GM12875 (cell line): ENCODE measurements around the gene LIN54.

ENCODE experiments used
- H3K4me3 ChIP-seq: one replicate; pipeline ENCODE4 v1.5.1; 2011; ENCODE audit warnings: low read depth, low read length, control low read depth
- CTCF ChIP-seq: IDR thresholded peaks from 2 replicates; pipeline ENCODE4 v1.5.1; 2011; ENCODE audit warnings: low read depth, mild to moderate bottlenecking, control low read depth, inconsistent platforms, low read length, moderate library complexity, borderline replicate concordance; ENCODE audit not compliant: insufficient read depth

Gene LIN54

GRCh38 chr4:82913305-82913704, 97.3 kb downstream of the LIN54 start:
- TF ChIP-seq CTCF = no peak
- H3K4me3 ChIP-seq = no peak overlapping the region

GRCh38 chr4:82909326-82909725, 101.3 kb downstream of the LIN54 start:
- TF ChIP-seq CTCF = no peak
- no peak overlapping the region for H3K4me3 ChIP-seq

DNA sequence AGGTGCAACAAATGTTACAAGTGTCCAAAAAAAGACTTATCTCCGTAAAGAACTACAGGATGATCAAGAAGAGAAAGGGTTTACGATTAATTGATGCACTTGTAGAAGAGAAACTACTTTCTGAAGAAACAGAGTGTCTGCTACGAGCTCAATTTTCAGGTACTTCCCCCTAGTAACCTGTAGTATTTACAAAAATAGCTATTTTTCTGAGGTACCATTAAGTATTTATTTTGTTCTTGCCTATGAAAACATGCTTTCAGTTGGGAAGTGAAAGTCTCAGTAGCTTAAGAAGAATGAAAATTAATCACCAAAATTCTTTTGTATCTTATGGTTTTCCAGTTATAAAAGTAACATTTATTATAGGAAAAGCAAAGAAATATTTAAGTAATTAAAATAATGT, 104.2 kb downstream of the LIN54 start:
- no peak for TF ChIP-seq CTCF
- no peak overlapping the region for H3K4me3 ChIP-seq

- TF ChIP-seq CTCF = no peak
- H3K4me3 ChIP-seq = no peak overlapping the region
Observed at GRCh38 chr4:82905205-82905604, 105.4 kb downstream of the LIN54 start.

DNA sequence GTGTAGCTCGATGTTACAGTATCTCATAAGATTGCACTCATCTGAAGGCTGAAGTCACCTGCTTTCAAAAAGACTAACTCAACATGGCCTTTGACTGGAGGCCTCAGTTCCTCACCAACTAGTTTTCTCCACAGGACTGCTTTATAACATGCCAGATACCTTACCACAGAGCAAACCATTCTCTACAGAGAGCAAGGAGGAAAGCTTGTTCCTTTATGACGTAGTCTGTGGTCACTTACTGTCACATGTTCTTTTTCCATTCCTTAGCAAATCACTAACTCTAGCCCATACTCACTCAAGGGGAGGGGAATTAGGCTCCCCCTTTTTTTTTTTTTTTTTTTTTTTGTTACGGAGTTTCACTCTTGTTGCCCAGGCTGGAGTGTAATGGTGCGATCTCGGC, 106.9 kb downstream of the LIN54 start:
- H3K4me3 ChIP-seq = no peak overlapping the region
- TF ChIP-seq CTCF = no peak

DNA sequence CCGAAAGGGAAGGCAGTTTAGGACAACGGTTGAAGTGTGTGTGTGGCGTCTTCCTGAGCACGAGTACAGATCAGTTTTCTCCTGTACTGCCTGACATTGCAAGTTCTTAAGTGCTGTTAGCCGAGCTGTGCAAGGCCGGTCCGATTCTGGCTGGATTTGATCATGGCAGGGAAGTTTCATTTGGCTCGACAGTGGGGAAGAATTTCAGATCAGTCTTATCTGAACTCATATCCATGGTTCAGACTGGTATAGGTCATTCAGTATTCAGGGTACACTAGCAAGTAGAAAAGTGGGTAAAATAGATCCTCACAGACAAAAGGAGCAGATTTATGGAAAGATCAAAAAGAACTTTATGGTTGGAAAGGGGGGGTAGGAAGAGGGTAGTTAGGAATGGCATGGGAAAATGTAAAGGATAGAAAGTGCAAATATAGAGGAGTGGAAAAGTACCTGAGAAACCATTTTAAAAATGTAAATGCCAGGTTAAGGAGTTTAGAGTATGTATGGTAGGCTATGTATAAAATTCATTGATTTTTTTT, 109.4 kb downstream of the LIN54 start:
- H3K4me3 ChIP-seq = peak overlapping the region; percentile 76
- no peak for TF ChIP-seq CTCF

DNA sequence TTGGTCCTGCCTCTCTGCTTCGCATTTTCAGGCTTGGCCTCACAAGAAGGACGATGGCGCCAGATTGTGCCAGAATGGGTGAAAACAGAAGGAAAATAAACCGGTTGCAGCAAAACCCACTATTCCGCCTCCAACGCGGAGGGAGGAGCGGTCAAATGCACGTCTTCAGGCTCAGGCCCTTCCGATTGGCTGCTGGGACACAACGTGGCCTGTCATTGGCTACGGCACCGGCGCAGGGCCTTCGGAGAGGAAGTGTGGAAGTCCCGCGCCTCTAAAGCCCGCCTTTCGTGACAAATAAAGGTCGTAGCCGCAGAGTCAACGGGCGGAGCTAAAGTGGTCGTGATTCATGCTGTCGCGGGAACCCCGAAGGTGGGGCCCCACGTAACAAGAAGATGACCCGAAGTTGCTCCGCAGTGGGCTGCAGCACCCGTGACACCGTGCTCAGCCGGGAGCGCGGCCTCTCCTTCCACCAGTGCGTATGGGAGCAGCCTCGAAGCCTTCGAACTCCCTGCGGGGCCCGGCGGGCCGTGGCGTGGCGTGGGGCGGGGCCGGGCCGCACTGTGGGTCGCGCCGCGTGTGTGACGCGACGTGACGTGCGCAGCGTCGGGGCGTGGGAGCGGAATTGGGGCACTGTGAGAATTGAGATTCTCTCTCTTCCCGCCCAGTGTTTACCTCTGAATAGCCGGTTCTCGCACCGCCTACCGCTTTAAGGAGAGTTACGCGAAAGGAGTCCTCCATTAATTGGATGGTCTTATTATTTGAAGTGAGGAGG, 110.0 kb downstream of the LIN54 start, which contains the start of gene THAP9:
TSS of gene THAP9 (plus strand) at position 325 of the 772 bp plus-strand sequence. CDS start at position 393, 68 bp downstream.
- no peak for TF ChIP-seq CTCF
- H3K4me3 ChIP-seq = peak within 1 kb of the TSS; percentile 76
